Erythroblast (primary cell): ENCODE results near the gene SYNE3.

ENCODE experiments used
- GATA1 ChIP-seq: IDR thresholded peaks from 2 replicates; pipeline ENCODE4 v1.6.1; 2011; ENCODE audit warnings: low read depth, mild to moderate bottlenecking, control low read depth, low read length, moderate library complexity
- POLR2A ChIP-seq: IDR thresholded peaks from 2 replicates; pipeline ENCODE4 v1.6.1; 2011; ENCODE audit warnings: mild to moderate bottlenecking, low read length

- peak; percentile 59 for TF ChIP-seq POLR2A
- TF ChIP-seq GATA1, result no peak
Observed at GRCh38 chr14:95544588-95544987, 28.1 kb upstream of the SYNE3 start.
